Measurements from ENCODE around the gene MBNL2.
A peak's percentile ranks its signal among the peaks of the same experiment; 100 is the strongest.

MBNL2 gene

DNA sequence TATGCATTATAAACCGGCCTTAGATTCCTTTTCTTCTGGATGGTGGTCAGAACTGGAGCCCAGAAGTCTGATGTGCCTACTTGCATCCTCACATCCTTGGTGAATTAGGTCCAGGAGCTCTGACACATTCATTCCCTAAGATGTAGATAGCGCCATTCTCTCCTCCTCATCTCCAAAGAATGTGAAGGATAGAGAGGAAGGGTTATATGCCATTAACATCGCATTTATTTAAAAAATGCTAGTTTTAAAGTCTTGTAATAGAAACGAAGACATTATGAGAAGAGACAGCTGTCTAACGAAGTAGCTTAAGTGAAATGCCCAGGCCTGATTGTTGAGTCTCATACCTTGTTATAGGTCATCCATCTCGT lies 9.7 kb downstream of the MBNL2 start:
- Histone ChIP-seq H2BK5ac (ENCODE audit: low read length) (no peak overlapping the region), H3K36me3 (replicated peaks in 1 of 2; ENCODE audit: control insufficient read depth in 2 of 2, insufficient read depth in 2 of 2, low read length in 2 of 2) (peaks cover 0 to 3% of the 10 kb centered on the region in 2 donors), H3K4me1 (ENCODE audit: control insufficient read depth in 2 of 2, insufficient read depth in 1 of 2, low read depth in 1 of 2, low read length in 2 of 2) (peaks cover 3 to 6% of the 10 kb centered on the region in 2 donors), H3K27me3 (ENCODE audit: control insufficient read depth in 3 of 3, insufficient read depth in 3 of 3, low read depth in 1 of 3, low read length in 3 of 3) (no peaks in the 10 kb centered on the region), H2AK5ac (ENCODE audit: low read depth, low read length) (no peak overlapping the region), H2BK12ac (ENCODE audit: low read length) (no peak overlapping the region), H3K14ac (ENCODE audit: low read length) (no peak overlapping the region), H3K27ac (replicated peaks; ENCODE audit: low read length) (no peak overlapping the region), H2BK120ac (ENCODE audit: low read depth, low read length) (no peak overlapping the region), H3K4ac (ENCODE audit: low read length) (no peak overlapping the region), H3K9ac (ENCODE audit: low read depth, low read length, poor library complexity) (no peak overlapping the region), H4K8ac (ENCODE audit: low read depth, low read length) (no peak overlapping the region), H3K23ac (ENCODE audit: low read depth, low read length, poor library complexity) (no peak overlapping the region), H3K4me2 (ENCODE audit: insufficient read depth, low read length, poor library complexity, severe bottlenecking) (no peak overlapping the region), H3K9me3 (replicated peaks in 1 of 2; ENCODE audit: control insufficient read depth in 2 of 2, insufficient read depth in 1 of 2, low read depth in 1 of 2, low read length in 2 of 2) (peaks cover 0 to 3% of the 10 kb centered on the region in 2 donors), H3K18ac (ENCODE audit: low read length) (no peak overlapping the region), H2BK15ac (ENCODE audit: low read length) (no peak overlapping the region), H4K91ac (ENCODE audit: low read depth, low read length, poor library complexity) (no peak overlapping the region), H3K4me3 (ENCODE audit: low read length in 2 of 2) (no peak overlapping the region), H3K79me1 (ENCODE audit: low read depth, low read length) (peaks cover 2% of the 10 kb centered on the region), H2AFZ (ENCODE audit: low read length) (no peak overlapping the region)
- DNase-seq (ENCODE audit: low spot score) = no peak
- no CpG with 5 or more reads among the region's 6 CpGs for WGBS, 2 donors (ENCODE audit: extremely low coverage in 2 of 2, insufficient read length in 2 of 2, insufficient replicate concordance in 1 of 2)

DNA sequence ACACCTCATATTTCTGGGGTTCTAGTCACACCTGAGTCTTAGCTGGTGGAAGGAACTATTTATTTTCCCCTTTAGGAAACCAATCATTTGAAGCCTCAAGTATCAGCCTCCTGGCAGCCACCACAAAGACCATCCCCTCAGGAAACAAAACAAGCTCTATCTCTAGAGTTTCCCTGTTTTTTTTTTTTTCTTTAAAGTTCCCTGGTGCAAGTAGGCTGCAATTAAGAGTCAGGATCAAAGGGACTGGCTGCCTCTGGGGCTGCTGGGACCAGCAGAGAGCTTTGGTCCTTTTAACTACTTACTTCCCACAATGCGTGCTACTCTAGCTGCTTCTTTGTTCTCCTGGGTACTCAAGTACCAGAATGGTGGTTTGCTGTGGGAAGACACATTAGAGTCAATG lies 11.4 kb downstream of the MBNL2 start:
- H3K27me3 ChIP-seq (ENCODE audit: control insufficient read depth in 3 of 3, insufficient read depth in 3 of 3, low read depth in 1 of 3, low read length in 3 of 3) = no peaks in the 10 kb centered on the region
- no peak overlapping the region for H3K4me3 ChIP-seq (ENCODE audit: low read length in 2 of 2)
- no peak overlapping the region for H3K18ac ChIP-seq (ENCODE audit: low read length)
- no peaks in the 10 kb centered on the region for H3K79me1 ChIP-seq (ENCODE audit: low read depth, low read length)
- no peak overlapping the region for H4K8ac ChIP-seq (ENCODE audit: low read depth, low read length)
- H2AK5ac ChIP-seq (ENCODE audit: low read depth, low read length) = no peak overlapping the region
- no peak overlapping the region for H3K23ac ChIP-seq (ENCODE audit: low read depth, low read length, poor library complexity)
- H2BK12ac ChIP-seq (ENCODE audit: low read length) = no peak overlapping the region
- no peak overlapping the region for H3K4me2 ChIP-seq (ENCODE audit: insufficient read depth, low read length, poor library complexity, severe bottlenecking)
- WGBS, 2 donors (ENCODE audit: extremely low coverage in 2 of 2, insufficient read length in 2 of 2, insufficient replicate concordance in 1 of 2) = no CpG with 5 or more reads among the region's 1 CpG
- H3K9ac ChIP-seq (ENCODE audit: low read depth, low read length, poor library complexity) = no peak overlapping the region
- no peak overlapping the region for H3K4ac ChIP-seq (ENCODE audit: low read length)
- H3K9me3 ChIP-seq (replicated peaks in 1 of 2; ENCODE audit: control insufficient read depth in 2 of 2, insufficient read depth in 1 of 2, low read depth in 1 of 2, low read length in 2 of 2) = peaks cover 0 to 3% of the 10 kb centered on the region in 2 donors
- peaks cover 0 to 3% of the 10 kb centered on the region in 2 donors for H3K36me3 ChIP-seq (replicated peaks in 1 of 2; ENCODE audit: control insufficient read depth in 2 of 2, insufficient read depth in 2 of 2, low read length in 2 of 2)
- no peak overlapping the region for H2BK15ac ChIP-seq (ENCODE audit: low read length)
- H3K27ac ChIP-seq (replicated peaks; ENCODE audit: low read length) = peak overlapping the region; percentile 25
- no peak for DNase-seq (ENCODE audit: low spot score)
- H2AFZ ChIP-seq (ENCODE audit: low read length) = no peak overlapping the region
- no peak overlapping the region for H2BK5ac ChIP-seq (ENCODE audit: low read length)
- H2BK120ac ChIP-seq (ENCODE audit: low read depth, low read length) = no peak overlapping the region
- H3K4me1 ChIP-seq (ENCODE audit: control insufficient read depth in 2 of 2, insufficient read depth in 1 of 2, low read depth in 1 of 2, low read length in 2 of 2) = peaks cover 0 to 6% of the 10 kb centered on the region in 2 donors
- no peak overlapping the region for H3K14ac ChIP-seq (ENCODE audit: low read length)
- H4K91ac ChIP-seq (ENCODE audit: low read depth, low read length, poor library complexity) = no peak overlapping the region

DNA sequence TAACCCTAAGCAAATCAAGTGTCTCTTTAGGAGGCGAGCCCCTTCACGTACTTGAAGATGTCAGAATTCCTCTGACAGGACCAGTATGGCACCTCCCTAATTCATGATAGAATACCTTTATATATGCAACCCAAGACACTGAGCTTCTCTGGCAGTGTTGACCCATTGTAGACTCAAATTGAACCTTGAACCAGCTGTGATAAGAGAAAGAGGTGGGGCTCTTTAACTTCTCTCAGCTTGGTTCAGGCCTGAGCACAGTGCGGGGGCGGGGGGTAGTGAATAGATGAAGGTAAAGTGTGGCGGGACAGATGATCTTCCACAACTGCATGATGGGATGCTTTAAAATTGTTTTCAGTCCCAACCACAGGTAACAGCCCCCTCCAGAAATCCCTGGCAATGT lies 12.1 kb downstream of the MBNL2 start:
- Histone ChIP-seq H2AK5ac (ENCODE audit: low read depth, low read length) (no peak overlapping the region), H3K36me3 (replicated peaks in 1 of 2; ENCODE audit: control insufficient read depth in 2 of 2, insufficient read depth in 2 of 2, low read length in 2 of 2) (peaks cover 0 to 3% of the 10 kb centered on the region in 2 donors), H3K4me3 (ENCODE audit: low read length in 2 of 2) (no peak overlapping the region), H3K9me3 (replicated peaks in 1 of 2; ENCODE audit: control insufficient read depth in 2 of 2, insufficient read depth in 1 of 2, low read depth in 1 of 2, low read length in 2 of 2) (peaks cover 0 to 3% of the 10 kb centered on the region in 2 donors), H3K27ac (replicated peaks; ENCODE audit: low read length) (no peak overlapping the region), H3K14ac (ENCODE audit: low read length) (no peak overlapping the region), H4K8ac (ENCODE audit: low read depth, low read length) (no peak overlapping the region), H2BK15ac (ENCODE audit: low read length) (no peak overlapping the region), H2AFZ (ENCODE audit: low read length) (no peak overlapping the region), H4K91ac (ENCODE audit: low read depth, low read length, poor library complexity) (no peak overlapping the region), H3K4me1 (ENCODE audit: control insufficient read depth in 2 of 2, insufficient read depth in 1 of 2, low read depth in 1 of 2, low read length in 2 of 2) (peaks cover 0 to 6% of the 10 kb centered on the region in 2 donors), H3K23ac (ENCODE audit: low read depth, low read length, poor library complexity) (no peak overlapping the region), H2BK120ac (ENCODE audit: low read depth, low read length) (no peak overlapping the region), H3K18ac (ENCODE audit: low read length) (no peak overlapping the region), H2BK12ac (ENCODE audit: low read length) (no peak overlapping the region), H3K9ac (ENCODE audit: low read depth, low read length, poor library complexity) (no peak overlapping the region), H3K79me1 (ENCODE audit: low read depth, low read length) (no peaks in the 10 kb centered on the region), H2BK5ac (ENCODE audit: low read length) (no peak overlapping the region), H3K4ac (ENCODE audit: low read length) (no peak overlapping the region), H3K27me3 (ENCODE audit: control insufficient read depth in 3 of 3, insufficient read depth in 3 of 3, low read depth in 1 of 3, low read length in 3 of 3) (no peaks in the 10 kb centered on the region), H3K4me2 (ENCODE audit: insufficient read depth, low read length, poor library complexity, severe bottlenecking) (no peak overlapping the region)
- no CpG with 5 or more reads among the region's 5 CpGs for WGBS, 2 donors (ENCODE audit: extremely low coverage in 2 of 2, insufficient read length in 2 of 2, insufficient replicate concordance in 1 of 2)
- DNase-seq (ENCODE audit: low spot score) = no peak

DNA sequence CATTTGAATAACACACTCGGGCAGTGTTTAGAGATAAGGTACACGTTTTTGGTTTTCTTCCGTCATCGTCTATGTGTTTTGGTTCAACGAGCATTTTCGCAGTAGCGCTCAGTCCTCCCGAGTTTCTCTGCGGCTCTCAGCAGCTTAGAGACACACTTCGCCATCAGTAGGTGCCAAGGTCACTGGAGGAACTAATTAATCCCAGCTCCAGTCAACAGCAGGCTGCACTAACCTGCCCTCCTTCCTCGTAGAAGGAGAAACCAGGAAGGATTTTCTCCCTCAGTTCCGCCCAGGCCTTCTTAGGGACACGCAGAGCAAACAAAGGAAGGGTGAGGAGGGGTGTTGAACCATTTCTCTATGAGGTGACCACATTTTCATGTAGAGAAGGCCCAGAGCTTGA lies 12.6 kb downstream of the MBNL2 start:
- Histone ChIP-seq H2AFZ (ENCODE audit: low read length) (no peak overlapping the region), H3K14ac (ENCODE audit: low read length) (no peak overlapping the region), H3K18ac (ENCODE audit: low read length) (no peak overlapping the region), H3K27ac (replicated peaks; ENCODE audit: low read length) (no peak overlapping the region), H3K79me1 (ENCODE audit: low read depth, low read length) (no peaks in the 10 kb centered on the region), H4K8ac (ENCODE audit: low read depth, low read length) (no peak overlapping the region), H2AK5ac (ENCODE audit: low read depth, low read length) (no peak overlapping the region), H2BK120ac (ENCODE audit: low read depth, low read length) (no peak overlapping the region), H3K4me2 (ENCODE audit: insufficient read depth, low read length, poor library complexity, severe bottlenecking) (no peak overlapping the region), H3K27me3 (ENCODE audit: control insufficient read depth in 3 of 3, insufficient read depth in 3 of 3, low read depth in 1 of 3, low read length in 3 of 3) (no peaks in the 10 kb centered on the region), H3K9ac (ENCODE audit: low read depth, low read length, poor library complexity) (no peak overlapping the region), H3K4ac (ENCODE audit: low read length) (no peak overlapping the region), H4K91ac (ENCODE audit: low read depth, low read length, poor library complexity) (no peak overlapping the region), H3K4me3 (ENCODE audit: low read length in 2 of 2) (no peak overlapping the region), H3K9me3 (replicated peaks in 1 of 2; ENCODE audit: control insufficient read depth in 2 of 2, insufficient read depth in 1 of 2, low read depth in 1 of 2, low read length in 2 of 2) (peaks cover 0 to 3% of the 10 kb centered on the region in 2 donors), H3K4me1 (ENCODE audit: control insufficient read depth in 2 of 2, insufficient read depth in 1 of 2, low read depth in 1 of 2, low read length in 2 of 2) (peaks cover 0 to 6% of the 10 kb centered on the region in 2 donors), H2BK15ac (ENCODE audit: low read length) (no peak overlapping the region), H3K23ac (ENCODE audit: low read depth, low read length, poor library complexity) (no peak overlapping the region), H2BK5ac (ENCODE audit: low read length) (no peak overlapping the region), H2BK12ac (ENCODE audit: low read length) (no peak overlapping the region), H3K36me3 (replicated peaks in 1 of 2; ENCODE audit: control insufficient read depth in 2 of 2, insufficient read depth in 2 of 2, low read length in 2 of 2) (peaks cover 0 to 3% of the 10 kb centered on the region in 2 donors)
- DNase-seq (ENCODE audit: low spot score) = no peak
- WGBS, 2 donors (ENCODE audit: extremely low coverage in 2 of 2, insufficient read length in 2 of 2, insufficient replicate concordance in 1 of 2) = no CpG with 5 or more reads among the region's 13 CpGs

Measured in neuronal stem cell (in vitro differentiated cells).